ENCODE measurements around the gene SPDYA.

Gene SPDYA

GRCh38 chr2:28778392-28778791, 32.2 kb upstream of the SPDYA start:
- peak; percentile 63 for TF ChIP-seq PRDM1 (tag by site-specific recombination; IDR thresholded peaks at IDR 0.05)
- TF ChIP-seq EGR2 (tag by site-specific recombination; IDR thresholded peaks at IDR 0.05; ENCODE audit: low read depth): no peak
- CTCF ChIA-PET: interaction anchor here (1.1 kb wide), 1 partner anchor 184 kb away, joined by 5 read pairs; no protein-coding TSS in a partner anchor
- Histone ChIP-seq H3K27ac (ENCODE audit: extremely low read depth, low read depth, low read length) (no peak overlapping the region), H3K9me3 (ENCODE audit: control insufficient read depth, insufficient read depth, low read depth, low read length) (no peaks in the 10 kb centered on the region), H3K4me3 (ENCODE audit: low read depth, low read length) (no peak overlapping the region), H3K36me3 (ENCODE audit: control insufficient read depth in 2 of 2, insufficient read depth in 1 of 2, low read length in 2 of 2) (peaks cover 32 to 60% of the 10 kb centered on the region in 2 experiments), H3K4me1 (ENCODE audit: control insufficient read depth, insufficient read depth, low read length) (no peaks in the 10 kb centered on the region)
- POLR2A ChIA-PET: interaction anchor here (0.5 kb wide), 1 partner anchor 390 kb away, joined by 4 read pairs; no protein-coding TSS in a partner anchor

- Histone ChIP-seq H3K4me3 (ENCODE audit: low read depth, low read length) (no peak overlapping the region), H3K9me3 (ENCODE audit: control insufficient read depth, insufficient read depth, low read depth, low read length) (no peaks in the 10 kb centered on the region), H3K36me3 (ENCODE audit: control insufficient read depth in 2 of 2, insufficient read depth in 1 of 2, low read length in 2 of 2) (peaks cover 37 to 67% of the 10 kb centered on the region in 2 experiments), H3K27ac (ENCODE audit: extremely low read depth, low read depth, low read length) (no peak overlapping the region), H3K4me1 (ENCODE audit: control insufficient read depth, insufficient read depth, low read length) (no peaks in the 10 kb centered on the region)
- ChIA-PET POLR2A (interaction anchor here (0.5 kb wide), 1 partner anchor 389 kb away, joined by 4 read pairs; no protein-coding TSS in a partner anchor), CTCF (no interaction called here)
- no peak for TF ChIP-seq ZNF366 (tag by site-specific recombination; conservative IDR thresholded peaks at IDR 0.05)
Measured at GRCh38 chr2:28779001-28779400, 31.6 kb upstream of the SPDYA start.

GRCh38 chr2:28780496-28780895, 30.1 kb upstream of the SPDYA start:
- TF ChIP-seq ZNF146 (tag by site-specific recombination; IDR thresholded peaks at IDR 0.05) (no peak), ZNF501 (tag by site-specific recombination; IDR thresholded peaks at IDR 0.05) (no peak), ZBTB44 (tag by site-specific recombination; IDR thresholded peaks at IDR 0.05) (no peak), ZNF639 (tag by site-specific recombination; IDR thresholded peaks at IDR 0.05) (no peak), ZNF768 (tag by site-specific recombination; IDR thresholded peaks at IDR 0.05) (no peak), ZNF701 (tag by site-specific recombination; IDR thresholded peaks at IDR 0.05) (no peak), PRDM10 (tag by site-specific recombination; IDR thresholded peaks at IDR 0.05) (no peak), TCF7L2 (IDR thresholded peaks at IDR 0.05; ENCODE audit: borderline replicate concordance, low read depth, low read length) (no peak), RBAK (tag by site-specific recombination; IDR thresholded peaks at IDR 0.05) (no peak), ZNF792 (tag by site-specific recombination; IDR thresholded peaks at IDR 0.05) (no peak), ZNF600 (tag by site-specific recombination; IDR thresholded peaks at IDR 0.05) (no peak), ZNF510 (tag by site-specific recombination; IDR thresholded peaks at IDR 0.05; ENCODE audit: insufficient replicate concordance) (no peak)
- H3K36me3 ChIP-seq (ENCODE audit: control insufficient read depth in 2 of 2, insufficient read depth in 1 of 2, low read length in 2 of 2): peaks cover 52 to 76% of the 10 kb centered on the region in 2 experiments
- H3K4me1 ChIP-seq (ENCODE audit: control insufficient read depth, insufficient read depth, low read length): no peaks in the 10 kb centered on the region
- no peak overlapping the region for H3K4me3 ChIP-seq (ENCODE audit: low read depth, low read length)
- H3K9me3 ChIP-seq (ENCODE audit: control insufficient read depth, insufficient read depth, low read depth, low read length): no peaks in the 10 kb centered on the region
- ChIA-PET POLR2A (no interaction called here), CTCF (no interaction called here)
- H3K27ac ChIP-seq (ENCODE audit: extremely low read depth, low read depth, low read length): no peak overlapping the region

Data from HEK293 (cell line).